HFFc6 (cell line): ENCODE measurements around the gene ATG12. TPM values are rescaled to one million over a fixed set of nuclear protein-coding genes. Genes with fewer than 3 reads are reported as not detected.

ENCODE experiments used
- DNase-seq: peaks from one replicate; pipeline ENCODE4 v3.0.0-alpha.2; 2018
- H3K27ac Mint-ChIP-seq: 2 replicates; pipeline ENCODE4 v1.8.0; 2020; ENCODE audit warnings: mild to moderate bottlenecking, mixed read lengths
- H3K27me3 Mint-ChIP-seq: 2 replicates; pipeline ENCODE4 v1.8.0; 2021; ENCODE audit warnings: mild to moderate bottlenecking, moderate library complexity, mixed read lengths; ENCODE audit not compliant: insufficient read depth
- H3K36me3 Mint-ChIP-seq: 2 replicates; pipeline ENCODE4 v1.8.0; 2021; ENCODE audit warnings: low read depth, mixed read lengths
- H3K4me1 Mint-ChIP-seq: 2 replicates; pipeline ENCODE4 v1.8.0; 2020; ENCODE audit warnings: low read depth, mixed read lengths
- H3K4me3 Mint-ChIP-seq: 2 replicates; pipeline ENCODE4 v1.8.0; 2020; ENCODE audit warnings: mild to moderate bottlenecking, moderate library complexity, mixed read lengths
- H3K9me3 Mint-ChIP-seq: 2 replicates; pipeline ENCODE4 v1.8.0; 2020; ENCODE audit warnings: mild to moderate bottlenecking, mixed read lengths
- total RNA-seq, 6 experiments: library from RNA; stranded (reverse); fragmentation: NEBNext Ultra II Directional; extraction: Animal tissue kit (Norgen Biotek cat#: 25700); gene quantifications; 2 replicates in 1 of 6; 3 replicates in 5 of 6; pipeline ENCODE4 v1.2.3, GENCODE V29; 2021
- TF ChIP-seq, protein P1 (sequence below): fragments of 200-600 bp; sonication (generic); IDR thresholded peaks from 2 replicates; pipeline ENCODE4 v1.5.0; 2021; ENCODE audit warnings: antibody characterized with exemption, mild to moderate bottlenecking

ATG12 gene
- total RNA-seq, 6 experiments from 2014 or later: 58.3 to 75.9 (median 63.3) TPM

DNA sequence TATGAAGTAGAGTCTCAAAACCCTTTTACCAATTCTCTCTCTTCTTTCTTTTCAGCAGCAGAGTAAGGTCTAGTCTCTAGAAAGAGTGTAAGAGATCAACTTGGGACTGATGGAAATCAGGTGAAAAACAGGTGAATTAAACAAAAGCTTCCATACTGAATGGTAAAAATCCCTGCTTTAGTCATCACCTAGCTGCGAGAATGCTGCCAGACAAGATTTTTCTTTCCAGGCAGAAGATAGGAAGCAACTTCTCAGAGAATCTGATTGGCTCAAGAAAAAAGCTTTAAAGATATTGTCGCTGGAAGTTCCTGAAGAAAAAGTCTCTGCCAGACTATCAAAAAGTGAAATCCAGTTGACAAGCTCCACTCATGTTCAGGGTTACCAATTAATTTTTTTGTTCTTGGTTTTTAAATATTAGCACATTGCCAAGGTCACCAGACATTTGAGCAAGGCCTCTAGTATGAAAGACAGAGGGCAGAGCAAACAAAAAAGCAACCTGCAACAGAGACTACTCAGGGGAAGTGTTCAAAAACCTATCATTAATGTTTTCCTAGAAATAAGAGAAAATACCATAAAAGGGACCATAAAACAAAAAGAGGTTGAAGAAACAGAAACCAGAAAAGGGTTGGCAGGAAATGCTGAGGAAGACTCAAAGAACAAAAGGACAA, 34.2 kb downstream of the ATG12 start:
- Mint-ChIP-seq H3K4me3 (no peak overlapping the region), H3K27ac (no peak overlapping the region), H3K9me3 (no peaks in the 10 kb centered on the region), H3K4me1 (peaks cover 12% of the 10 kb centered on the region), H3K27me3 (peaks cover 15% of the 10 kb centered on the region), H3K36me3 (no peaks in the 10 kb centered on the region)
- TF ChIP-seq, protein P1, sequence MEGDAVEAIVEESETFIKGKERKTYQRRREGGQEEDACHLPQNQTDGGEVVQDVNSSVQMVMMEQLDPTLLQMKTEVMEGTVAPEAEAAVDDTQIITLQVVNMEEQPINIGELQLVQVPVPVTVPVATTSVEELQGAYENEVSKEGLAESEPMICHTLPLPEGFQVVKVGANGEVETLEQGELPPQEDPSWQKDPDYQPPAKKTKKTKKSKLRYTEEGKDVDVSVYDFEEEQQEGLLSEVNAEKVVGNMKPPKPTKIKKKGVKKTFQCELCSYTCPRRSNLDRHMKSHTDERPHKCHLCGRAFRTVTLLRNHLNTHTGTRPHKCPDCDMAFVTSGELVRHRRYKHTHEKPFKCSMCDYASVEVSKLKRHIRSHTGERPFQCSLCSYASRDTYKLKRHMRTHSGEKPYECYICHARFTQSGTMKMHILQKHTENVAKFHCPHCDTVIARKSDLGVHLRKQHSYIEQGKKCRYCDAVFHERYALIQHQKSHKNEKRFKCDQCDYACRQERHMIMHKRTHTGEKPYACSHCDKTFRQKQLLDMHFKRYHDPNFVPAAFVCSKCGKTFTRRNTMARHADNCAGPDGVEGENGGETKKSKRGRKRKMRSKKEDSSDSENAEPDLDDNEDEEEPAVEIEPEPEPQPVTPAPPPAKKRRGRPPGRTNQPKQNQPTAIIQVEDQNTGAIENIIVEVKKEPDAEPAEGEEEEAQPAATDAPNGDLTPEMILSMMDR: no peak
- no peak for DNase-seq

DNA sequence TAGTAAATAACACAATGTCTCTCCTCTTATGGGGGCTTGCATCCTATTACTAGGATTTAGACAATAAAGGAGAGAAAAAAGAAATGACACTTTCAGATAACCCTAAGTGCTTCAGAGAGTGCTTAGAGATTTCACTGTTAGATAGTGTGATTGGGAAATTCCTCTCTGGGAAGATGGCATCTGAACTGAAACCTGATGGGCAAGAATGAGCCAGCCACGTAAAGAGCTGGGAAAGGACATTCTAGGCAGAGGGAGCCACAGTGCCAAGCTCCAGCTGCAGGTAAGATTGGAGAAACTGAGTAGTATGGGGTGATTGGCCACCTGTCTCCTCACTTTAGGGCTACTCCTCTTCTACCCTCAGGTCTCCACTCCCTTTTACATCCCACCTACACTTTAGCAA, 39.4 kb downstream of the ATG12 start:
- TF ChIP-seq, protein P1: no peak
- H3K9me3 Mint-ChIP-seq: no peaks in the 10 kb centered on the region

DNA sequence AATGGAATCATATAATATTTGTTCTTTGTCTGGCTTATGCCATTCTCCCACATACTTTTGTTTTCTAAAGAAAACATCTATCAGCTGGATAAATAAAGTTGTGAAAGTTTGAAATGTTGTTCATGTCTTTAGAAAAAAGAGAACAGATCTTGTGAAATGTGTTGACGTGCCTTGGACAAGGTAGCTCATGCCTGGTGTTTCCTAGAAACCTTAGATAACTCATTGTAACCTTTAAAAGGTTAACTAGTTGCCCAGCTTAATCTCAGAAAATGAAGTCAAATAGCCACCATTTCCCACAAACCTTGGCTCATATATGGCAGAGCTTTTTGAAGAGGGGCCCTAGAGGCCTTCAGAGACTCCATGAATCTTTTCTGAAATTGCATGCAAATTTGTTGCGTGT, 40.2 kb downstream of the ATG12 start:
- Mint-ChIP-seq H3K27me3 (peaks cover 14% of the 10 kb centered on the region), H3K9me3 (no peaks in the 10 kb centered on the region), H3K36me3 (no peaks in the 10 kb centered on the region), H3K4me3 (no peak overlapping the region), H3K27ac (no peak overlapping the region), H3K4me1 (no peaks in the 10 kb centered on the region)
- DNase-seq: no peak
- TF ChIP-seq, protein P1: no peak

More for the DNA sequence above, 39.4 kb downstream of the ATG12 start:
- no peak for DNase-seq
- H3K27me3 Mint-ChIP-seq: peaks cover 14% of the 10 kb centered on the region
- H3K27ac Mint-ChIP-seq: no peak overlapping the region
- H3K36me3 Mint-ChIP-seq: no peaks in the 10 kb centered on the region
- no peaks in the 10 kb centered on the region for H3K4me1 Mint-ChIP-seq
- no peak overlapping the region for H3K4me3 Mint-ChIP-seq

DNA sequence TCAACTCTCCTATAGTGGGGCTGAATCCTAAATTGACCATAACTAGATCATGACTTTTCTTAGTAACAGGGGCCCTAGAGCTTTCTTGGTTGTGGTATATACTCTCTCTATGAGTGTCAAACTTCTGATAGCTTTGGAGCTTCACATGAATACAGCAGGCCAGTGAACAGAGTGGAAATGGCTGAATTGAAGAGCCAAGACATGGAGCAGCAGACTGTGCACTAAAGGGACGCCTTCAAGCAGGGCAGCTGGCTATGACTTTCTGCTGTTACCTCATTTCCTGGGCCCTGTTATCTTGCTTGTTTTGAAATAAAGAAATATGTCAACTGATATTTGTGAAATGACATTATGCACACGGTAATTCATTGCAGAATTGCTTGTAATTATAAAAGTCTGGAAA, 41.3 kb downstream of the ATG12 start:
- H3K36me3 Mint-ChIP-seq: no peaks in the 10 kb centered on the region
- no peak overlapping the region for H3K27ac Mint-ChIP-seq
- TF ChIP-seq, protein P1: no peak
- peaks cover 15% of the 10 kb centered on the region for H3K27me3 Mint-ChIP-seq
- H3K4me3 Mint-ChIP-seq: no peak overlapping the region
- no peaks in the 10 kb centered on the region for H3K4me1 Mint-ChIP-seq
- H3K9me3 Mint-ChIP-seq: no peaks in the 10 kb centered on the region
- DNase-seq: no peak

DNA sequence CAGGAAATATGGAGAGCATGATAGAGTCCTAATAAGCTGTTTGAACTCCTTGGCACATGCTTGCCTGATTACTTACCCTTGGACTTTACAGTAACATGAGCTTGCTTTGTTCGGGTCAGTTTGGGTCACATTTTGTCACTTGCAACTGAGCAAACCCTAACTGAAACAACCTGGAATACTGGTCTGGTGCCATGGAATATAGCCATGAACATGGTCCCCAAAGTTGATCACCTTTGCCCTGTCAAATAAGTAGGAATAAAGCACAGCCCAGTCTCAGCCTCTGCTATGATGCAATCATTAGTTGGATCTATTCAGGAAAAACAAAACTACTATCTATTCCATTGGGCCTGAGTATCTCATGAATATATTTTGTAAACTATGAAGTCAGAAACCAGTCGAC, 43.1 kb downstream of the ATG12 start:
- no peaks in the 10 kb centered on the region for H3K4me1 Mint-ChIP-seq
- no peak for DNase-seq
- TF ChIP-seq, protein P1: no peak
- no peak overlapping the region for H3K27ac Mint-ChIP-seq
- no peak overlapping the region for H3K4me3 Mint-ChIP-seq
- peaks cover 17% of the 10 kb centered on the region for H3K27me3 Mint-ChIP-seq
- no peaks in the 10 kb centered on the region for H3K9me3 Mint-ChIP-seq
- H3K36me3 Mint-ChIP-seq: no peaks in the 10 kb centered on the region
